Measurements from ENCODE around the gene FAM168A. TPM values are rescaled to one million over a fixed set of nuclear protein-coding genes. Genes with fewer than 3 reads are reported as not detected.

FAM168A gene
- total RNA-seq, 1 experiment from 2014 or later, result 62.8 TPM

GRCh38 chr11:73412308-73412707 lies 185.6 kb downstream of the FAM168A start:
- ChIA-PET POLR2A (no interaction called here), CTCF (no interaction called here)
- no TSS peak for BruUV-seq (replicated peaks)
- Histone ChIP-seq H3K9me3 (ENCODE audit: control insufficient read depth, insufficient read depth, low read depth, low read length) (no peaks in the 10 kb centered on the region), H3K27me3 (ENCODE audit: control insufficient read depth, insufficient read depth, low read length) (no peaks in the 10 kb centered on the region), H3K4me1 (ENCODE audit: control insufficient read depth, insufficient read depth, low read length) (no peaks in the 10 kb centered on the region), H3K27ac (ENCODE audit: low read length) (no peak overlapping the region), H3K4me3 (ENCODE audit: low read depth in 2 of 2, low read length in 2 of 2) (no peak overlapping the region), H3K36me3 (ENCODE audit: control insufficient read depth, insufficient read depth, low read length) (no peaks in the 10 kb centered on the region)
- intact Hi-C loops (cut with micrococcal nuclease; ENCODE audit: unreplicated experiment) (no loop called here), in situ Hi-C loops (cut with HindIII; ENCODE audit: low pct_unique_long_range_greater_than_20kb, low sequenced_read_pairs) (no loop called here)
- TF ChIP-seq, protein P1, sequence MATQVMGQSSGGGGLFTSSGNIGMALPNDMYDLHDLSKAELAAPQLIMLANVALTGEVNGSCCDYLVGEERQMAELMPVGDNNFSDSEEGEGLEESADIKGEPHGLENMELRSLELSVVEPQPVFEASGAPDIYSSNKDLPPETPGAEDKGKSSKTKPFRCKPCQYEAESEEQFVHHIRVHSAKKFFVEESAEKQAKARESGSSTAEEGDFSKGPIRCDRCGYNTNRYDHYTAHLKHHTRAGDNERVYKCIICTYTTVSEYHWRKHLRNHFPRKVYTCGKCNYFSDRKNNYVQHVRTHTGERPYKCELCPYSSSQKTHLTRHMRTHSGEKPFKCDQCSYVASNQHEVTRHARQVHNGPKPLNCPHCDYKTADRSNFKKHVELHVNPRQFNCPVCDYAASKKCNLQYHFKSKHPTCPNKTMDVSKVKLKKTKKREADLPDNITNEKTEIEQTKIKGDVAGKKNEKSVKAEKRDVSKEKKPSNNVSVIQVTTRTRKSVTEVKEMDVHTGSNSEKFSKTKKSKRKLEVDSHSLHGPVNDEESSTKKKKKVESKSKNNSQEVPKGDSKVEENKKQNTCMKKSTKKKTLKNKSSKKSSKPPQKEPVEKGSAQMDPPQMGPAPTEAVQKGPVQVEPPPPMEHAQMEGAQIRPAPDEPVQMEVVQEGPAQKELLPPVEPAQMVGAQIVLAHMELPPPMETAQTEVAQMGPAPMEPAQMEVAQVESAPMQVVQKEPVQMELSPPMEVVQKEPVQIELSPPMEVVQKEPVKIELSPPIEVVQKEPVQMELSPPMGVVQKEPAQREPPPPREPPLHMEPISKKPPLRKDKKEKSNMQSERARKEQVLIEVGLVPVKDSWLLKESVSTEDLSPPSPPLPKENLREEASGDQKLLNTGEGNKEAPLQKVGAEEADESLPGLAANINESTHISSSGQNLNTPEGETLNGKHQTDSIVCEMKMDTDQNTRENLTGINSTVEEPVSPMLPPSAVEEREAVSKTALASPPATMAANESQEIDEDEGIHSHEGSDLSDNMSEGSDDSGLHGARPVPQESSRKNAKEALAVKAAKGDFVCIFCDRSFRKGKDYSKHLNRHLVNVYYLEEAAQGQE (IDR thresholded peaks at IDR 0.05; ENCODE audit: insufficient read depth in 1 of 2, low read depth in 2 of 2, low read length in 1 of 2), result no peak
- TF ChIP-seq SIN3A (IDR thresholded peaks at IDR 0.05; ENCODE audit: borderline replicate concordance, insufficient read depth, low read depth, low read length), result no peak
- no peak for TF ChIP-seq POLR2AphosphoS5 (IDR thresholded peaks at IDR 0.05; ENCODE audit: low read depth, low read length)
- TF ChIP-seq, protein P2, sequence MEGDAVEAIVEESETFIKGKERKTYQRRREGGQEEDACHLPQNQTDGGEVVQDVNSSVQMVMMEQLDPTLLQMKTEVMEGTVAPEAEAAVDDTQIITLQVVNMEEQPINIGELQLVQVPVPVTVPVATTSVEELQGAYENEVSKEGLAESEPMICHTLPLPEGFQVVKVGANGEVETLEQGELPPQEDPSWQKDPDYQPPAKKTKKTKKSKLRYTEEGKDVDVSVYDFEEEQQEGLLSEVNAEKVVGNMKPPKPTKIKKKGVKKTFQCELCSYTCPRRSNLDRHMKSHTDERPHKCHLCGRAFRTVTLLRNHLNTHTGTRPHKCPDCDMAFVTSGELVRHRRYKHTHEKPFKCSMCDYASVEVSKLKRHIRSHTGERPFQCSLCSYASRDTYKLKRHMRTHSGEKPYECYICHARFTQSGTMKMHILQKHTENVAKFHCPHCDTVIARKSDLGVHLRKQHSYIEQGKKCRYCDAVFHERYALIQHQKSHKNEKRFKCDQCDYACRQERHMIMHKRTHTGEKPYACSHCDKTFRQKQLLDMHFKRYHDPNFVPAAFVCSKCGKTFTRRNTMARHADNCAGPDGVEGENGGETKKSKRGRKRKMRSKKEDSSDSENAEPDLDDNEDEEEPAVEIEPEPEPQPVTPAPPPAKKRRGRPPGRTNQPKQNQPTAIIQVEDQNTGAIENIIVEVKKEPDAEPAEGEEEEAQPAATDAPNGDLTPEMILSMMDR (IDR thresholded peaks at IDR 0.05), result no peak
- TF ChIP-seq TCF7L2 (IDR thresholded peaks at IDR 0.05; ENCODE audit: low read depth, low read length), result no peak
- ATAC-seq (no peak), DNase-seq (ENCODE audit: low read depth, low spot score) (no peak)

- no peak overlapping the region for H3K4me3 ChIP-seq (ENCODE audit: low read depth in 2 of 2, low read length in 2 of 2)
- no TSS peak for BruUV-seq (replicated peaks)
- ChIA-PET POLR2A (no interaction called here), CTCF (no interaction called here)
- in situ Hi-C loops (cut with HindIII; ENCODE audit: low pct_unique_long_range_greater_than_20kb, low sequenced_read_pairs) (no loop called here), intact Hi-C loops (cut with micrococcal nuclease; ENCODE audit: unreplicated experiment) (no loop called here)
- H3K36me3 ChIP-seq (ENCODE audit: control insufficient read depth, insufficient read depth, low read length), result no peaks in the 10 kb centered on the region
- DNase-seq (ENCODE audit: low read depth, low spot score) (no peak), ATAC-seq (no peak)
- no peak overlapping the region for H3K27ac ChIP-seq (ENCODE audit: low read length)
- no peaks in the 10 kb centered on the region for H3K9me3 ChIP-seq (ENCODE audit: control insufficient read depth, insufficient read depth, low read depth, low read length)
- H3K27me3 ChIP-seq (ENCODE audit: control insufficient read depth, insufficient read depth, low read length), result no peaks in the 10 kb centered on the region
- no peak for TF ChIP-seq TCF7L2 (IDR thresholded peaks at IDR 0.05; ENCODE audit: low read depth, low read length)
- TF ChIP-seq SIN3A (IDR thresholded peaks at IDR 0.05; ENCODE audit: borderline replicate concordance, insufficient read depth, low read depth, low read length), result no peak
- no peak for TF ChIP-seq POLR2AphosphoS5 (IDR thresholded peaks at IDR 0.05; ENCODE audit: low read depth, low read length)
- no peaks in the 10 kb centered on the region for H3K4me1 ChIP-seq (ENCODE audit: control insufficient read depth, insufficient read depth, low read length)
Observed at GRCh38 chr11:73411031-73411430, 186.9 kb downstream of the FAM168A start.

- Histone ChIP-seq H3K27ac (ENCODE audit: low read length) (no peak overlapping the region), H3K36me3 (ENCODE audit: control insufficient read depth, insufficient read depth, low read length) (no peaks in the 10 kb centered on the region), H3K27me3 (ENCODE audit: control insufficient read depth, insufficient read depth, low read length) (no peaks in the 10 kb centered on the region), H3K4me1 (ENCODE audit: control insufficient read depth, insufficient read depth, low read length) (no peaks in the 10 kb centered on the region), H3K9me3 (ENCODE audit: control insufficient read depth, insufficient read depth, low read depth, low read length) (no peaks in the 10 kb centered on the region), H3K4me3 (ENCODE audit: low read depth in 2 of 2, low read length in 2 of 2) (no peak overlapping the region)
- BruUV-seq (replicated peaks), result no TSS peak
- ATAC-seq, result no peak
- no peak for DNase-seq (ENCODE audit: low read depth, low spot score)
- CTCF ChIA-PET, result interaction anchor here (0.7 kb wide), 1 partner anchor 244 kb away, joined by 3 read pairs; no protein-coding TSS in a partner anchor
- POLR2A ChIA-PET, result no interaction called here
- intact Hi-C loops (cut with micrococcal nuclease; ENCODE audit: unreplicated experiment), result no loop called here
- in situ Hi-C loops (cut with HindIII; ENCODE audit: low pct_unique_long_range_greater_than_20kb, low sequenced_read_pairs), result no loop called here
- TF ChIP-seq, protein P1 (IDR thresholded peaks at IDR 0.05; ENCODE audit: insufficient read depth in 1 of 2, low read depth in 2 of 2, low read length in 1 of 2), result no peak
- TF ChIP-seq POLR2AphosphoS5 (IDR thresholded peaks at IDR 0.05; ENCODE audit: low read depth, low read length) (no peak), TCF7L2 (IDR thresholded peaks at IDR 0.05; ENCODE audit: low read depth, low read length) (no peak), SIN3A (IDR thresholded peaks at IDR 0.05; ENCODE audit: borderline replicate concordance, insufficient read depth, low read depth, low read length) (no peak)
- TF ChIP-seq, protein P2 (IDR thresholded peaks at IDR 0.05), result no peak
Observed at GRCh38 chr11:73410627-73411026, 187.3 kb downstream of the FAM168A start.
